ENCODE data around the gene PPARD. TPM values are rescaled to one million over a fixed set of nuclear protein-coding genes. Genes with fewer than 3 reads are reported as not detected.

PPARD gene
- total and polyA plus RNA-seq, 2 experiments from 2014 or later: 9.1 to 20.4 TPM

DNA sequence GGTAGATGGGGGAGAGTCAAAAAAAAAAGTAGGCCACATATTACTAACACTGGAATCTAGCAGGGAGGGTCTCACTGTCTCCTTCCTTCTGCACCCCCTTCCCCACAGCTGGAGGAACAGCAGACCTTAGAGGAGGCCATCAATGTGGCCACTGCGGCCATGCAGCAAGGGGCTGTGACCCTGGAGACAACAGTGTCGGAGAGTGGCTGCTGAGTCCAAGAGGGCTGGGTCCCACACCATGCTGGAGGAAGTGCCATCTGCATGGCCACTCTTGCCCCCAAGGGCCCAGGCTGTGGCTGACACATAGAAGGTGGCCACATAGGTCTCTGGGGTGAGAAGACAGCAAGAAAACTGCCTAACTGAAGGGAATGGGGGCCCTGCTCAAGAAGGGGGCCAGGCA lies 47.3 kb upstream of the PPARD start:
- H3K9me2 ChIP-seq (replicated peaks; ENCODE audit: insufficient read depth): no peaks in the 10 kb centered on the region
- H3K9me3 ChIP-seq (ENCODE audit: low read depth): no peaks in the 10 kb centered on the region
- 97% methylated on average over 2 of the region's 2 CpGs for WGBS (ENCODE audit: low lambda C conversion rate, missing lambda C conversion rate)
- no peak overlapping the region for H3K4me3 ChIP-seq
- no peak for TF ChIP-seq EZH2 (IDR thresholded peaks at IDR 0.05; ENCODE audit: borderline replicate concordance)
- TF ChIP-seq, protein P1, sequence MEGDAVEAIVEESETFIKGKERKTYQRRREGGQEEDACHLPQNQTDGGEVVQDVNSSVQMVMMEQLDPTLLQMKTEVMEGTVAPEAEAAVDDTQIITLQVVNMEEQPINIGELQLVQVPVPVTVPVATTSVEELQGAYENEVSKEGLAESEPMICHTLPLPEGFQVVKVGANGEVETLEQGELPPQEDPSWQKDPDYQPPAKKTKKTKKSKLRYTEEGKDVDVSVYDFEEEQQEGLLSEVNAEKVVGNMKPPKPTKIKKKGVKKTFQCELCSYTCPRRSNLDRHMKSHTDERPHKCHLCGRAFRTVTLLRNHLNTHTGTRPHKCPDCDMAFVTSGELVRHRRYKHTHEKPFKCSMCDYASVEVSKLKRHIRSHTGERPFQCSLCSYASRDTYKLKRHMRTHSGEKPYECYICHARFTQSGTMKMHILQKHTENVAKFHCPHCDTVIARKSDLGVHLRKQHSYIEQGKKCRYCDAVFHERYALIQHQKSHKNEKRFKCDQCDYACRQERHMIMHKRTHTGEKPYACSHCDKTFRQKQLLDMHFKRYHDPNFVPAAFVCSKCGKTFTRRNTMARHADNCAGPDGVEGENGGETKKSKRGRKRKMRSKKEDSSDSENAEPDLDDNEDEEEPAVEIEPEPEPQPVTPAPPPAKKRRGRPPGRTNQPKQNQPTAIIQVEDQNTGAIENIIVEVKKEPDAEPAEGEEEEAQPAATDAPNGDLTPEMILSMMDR (IDR thresholded peaks at IDR 0.05; ENCODE audit: poor library complexity): no peak
- TF ChIP-seq EZH2phosphoT487 (IDR thresholded peaks at IDR 0.05; ENCODE audit: low read depth, severe bottlenecking, unreplicated experiment): no peak
- H3K27me3 ChIP-seq: no peaks in the 10 kb centered on the region
- H2AFZ ChIP-seq: no peak overlapping the region
- no peak overlapping the region for H3K4me2 ChIP-seq
- peaks cover 5% of the 10 kb centered on the region for H3K4me1 ChIP-seq (ENCODE audit: insufficient read depth)
- no peaks in the 10 kb centered on the region for H3K36me3 ChIP-seq (replicated peaks; ENCODE audit: insufficient read depth, low read depth)
- no peak overlapping the region for H3K27ac ChIP-seq
- H3K79me2 ChIP-seq: no peaks in the 10 kb centered on the region
- no peaks in the 10 kb centered on the region for H4K20me1 ChIP-seq (ENCODE audit: insufficient read depth, poor library complexity, severe bottlenecking)
- no peak for DNase-seq (ENCODE audit: low spot score)

DNA sequence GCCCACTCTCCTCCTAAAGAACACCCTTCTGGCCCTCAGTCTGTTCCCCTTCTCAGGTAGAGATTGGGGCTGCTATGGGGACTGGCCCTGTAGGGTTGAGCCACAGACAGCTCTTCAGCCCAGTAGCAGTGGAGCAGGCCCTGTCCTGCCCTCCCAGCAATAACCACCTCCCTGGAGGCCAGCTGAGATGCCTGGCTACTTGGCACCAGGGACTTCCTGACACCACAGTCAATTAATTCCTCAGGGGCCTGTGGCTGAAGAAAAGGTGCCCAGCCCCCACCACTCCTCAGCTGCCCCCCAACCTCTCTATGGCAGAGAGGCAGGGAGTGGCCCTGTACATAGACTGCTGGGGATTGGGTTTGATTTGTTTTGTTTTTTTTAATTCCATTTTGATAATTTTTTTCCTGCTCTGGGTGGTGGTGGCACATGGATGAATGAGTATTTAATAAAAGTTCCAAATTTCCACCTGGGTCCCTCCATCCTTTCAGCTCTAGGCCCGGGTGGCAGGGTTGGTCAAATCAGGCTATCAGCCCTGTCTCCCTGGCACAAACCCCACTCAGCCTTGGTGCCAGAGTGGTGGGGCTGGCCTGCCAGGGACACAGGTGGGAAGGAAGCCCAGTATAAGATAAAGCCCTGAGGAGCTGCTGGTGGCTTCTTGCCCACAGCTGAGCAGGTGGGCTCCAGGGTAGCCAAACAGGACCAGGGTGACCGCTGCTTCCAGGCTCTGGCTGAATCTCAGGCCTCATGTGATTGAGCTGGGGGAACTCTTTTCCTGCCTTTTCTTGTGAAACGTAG lies 46.6 kb upstream of the PPARD start:
- TF ChIP-seq EZH2 (IDR thresholded peaks at IDR 0.05; ENCODE audit: borderline replicate concordance): no peak
- Histone ChIP-seq H3K9me3 (ENCODE audit: low read depth) (no peaks in the 10 kb centered on the region), H4K20me1 (ENCODE audit: insufficient read depth, poor library complexity, severe bottlenecking) (no peaks in the 10 kb centered on the region), H3K36me3 (replicated peaks; ENCODE audit: insufficient read depth, low read depth) (no peaks in the 10 kb centered on the region), H3K4me1 (ENCODE audit: insufficient read depth) (peaks cover 5% of the 10 kb centered on the region), H3K27me3 (no peaks in the 10 kb centered on the region), H3K27ac (no peak overlapping the region), H3K4me3 (no peak overlapping the region), H3K79me2 (no peaks in the 10 kb centered on the region), H3K4me2 (no peak overlapping the region), H3K9me2 (replicated peaks; ENCODE audit: insufficient read depth) (no peaks in the 10 kb centered on the region), H2AFZ (no peak overlapping the region)
- 83% methylated on average over 3 of the region's 3 CpGs for WGBS (ENCODE audit: low lambda C conversion rate, missing lambda C conversion rate)
- DNase-seq (ENCODE audit: low spot score): no peak

DNA sequence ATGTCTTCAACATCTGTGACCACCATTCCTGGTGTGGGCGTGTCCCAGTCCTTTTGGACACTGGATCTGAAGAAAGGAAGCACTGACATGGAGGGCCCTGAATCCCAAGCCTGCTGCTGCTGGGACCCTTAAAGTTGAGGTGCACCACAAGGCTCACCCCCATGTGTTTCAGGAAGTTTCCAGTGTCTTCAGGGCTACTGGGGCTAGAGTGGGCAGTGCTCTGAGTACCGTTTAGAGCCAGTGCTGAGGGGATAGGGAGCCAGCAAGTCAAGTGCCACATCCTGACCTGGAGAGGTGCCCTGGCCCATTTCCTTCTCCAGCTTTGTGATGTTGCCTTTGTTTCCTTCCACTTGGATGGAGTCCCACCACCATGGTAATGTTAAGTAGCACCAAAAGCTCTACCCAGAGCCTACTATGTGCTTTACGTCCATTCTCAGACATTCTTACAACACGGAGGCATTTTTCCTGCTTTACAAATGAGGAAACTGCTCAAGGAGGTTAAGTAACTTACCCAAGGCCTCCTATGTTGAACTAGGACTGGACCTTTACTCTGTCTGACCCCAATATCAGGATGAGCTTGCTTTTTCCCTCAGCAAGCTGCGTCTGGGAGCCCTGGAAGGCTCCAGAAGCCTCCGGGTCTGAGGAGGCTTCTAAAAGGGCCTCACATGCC lies 45.3 kb upstream of the PPARD start:
- Histone ChIP-seq H3K27me3 (no peaks in the 10 kb centered on the region), H3K4me2 (peak overlapping the region; percentile 81), H4K20me1 (ENCODE audit: insufficient read depth, poor library complexity, severe bottlenecking) (no peaks in the 10 kb centered on the region), H3K9me2 (replicated peaks; ENCODE audit: insufficient read depth) (no peaks in the 10 kb centered on the region), H3K4me1 (ENCODE audit: insufficient read depth) (peaks cover 5% of the 10 kb centered on the region), H2AFZ (no peak overlapping the region), H3K79me2 (no peaks in the 10 kb centered on the region), H3K9me3 (ENCODE audit: low read depth) (no peaks in the 10 kb centered on the region), H3K36me3 (replicated peaks; ENCODE audit: insufficient read depth, low read depth) (no peaks in the 10 kb centered on the region), H3K27ac (peak overlapping the region; percentile 11), H3K4me3 (no peak overlapping the region)
- 76% methylated on average over 6 of the region's 6 CpGs for WGBS (ENCODE audit: low lambda C conversion rate, missing lambda C conversion rate)
- TF ChIP-seq EZH2phosphoT487 (IDR thresholded peaks at IDR 0.05; ENCODE audit: low read depth, severe bottlenecking, unreplicated experiment) (no peak), EZH2 (IDR thresholded peaks at IDR 0.05; ENCODE audit: borderline replicate concordance) (no peak)
- TF ChIP-seq, protein P1 (IDR thresholded peaks at IDR 0.05; ENCODE audit: poor library complexity): no peak
- DNase-seq (ENCODE audit: low spot score): no peak
